Measurements from ENCODE around the gene SEPTIN5. TPM values are rescaled to one million over a fixed set of nuclear protein-coding genes. Genes with fewer than 3 reads are reported as not detected.
"Not testable (repeated sequence)": the region's sequence is repeated elsewhere in the genome, so short reads cannot be mapped to it uniquely, and the experiment has no call there.

The SEPTIN5 gene
- polyA plus RNA-seq (ENCODE audit: insufficient read depth in 1 of 5, insufficient read length in 5 of 5, low replicate concordance in 1 of 5) = 10 to 100 TPM; 51.6 to 77.5 (median 64.8) TPM
- long read RNA-seq, donor 1, transcript SEPT5-201 (11 exons, 1,588 nt) = major isoform, 6 of 12 reads
- long read RNA-seq, donor 1, partial matches to known transcripts = 0 of 12 reads
- long read RNA-seq, donor 1, other reads (novel, unspliced or antisense) = 6 of 12 reads
- long read RNA-seq, donor 2, partial matches to known transcripts = 0 of 4 reads
- long read RNA-seq, donor 2, other reads (novel, unspliced or antisense) = 0 of 4 reads
- long read RNA-seq, donor 3, transcript SEPT5-201 (11 exons, 1,588 nt) = major isoform, 9 of 19 reads
- long read RNA-seq, donor 3, partial matches to known transcripts = 10 of 19 reads
- long read RNA-seq, donor 3, other reads (novel, unspliced or antisense) = 0 of 19 reads
- long read RNA-seq, donor 4, transcript SEPT5-201 (11 exons, 1,588 nt) = major isoform, 6 of 17 reads
- long read RNA-seq, donor 4, partial matches to known transcripts = 11 of 17 reads
- long read RNA-seq, donor 4, other reads (novel, unspliced or antisense) = 0 of 17 reads
- long read RNA-seq, donor 5, transcript SEPT5-201 (11 exons, 1,588 nt) = major isoform, 9 of 9 reads
- long read RNA-seq, donor 5, partial matches to known transcripts = 0 of 9 reads
- long read RNA-seq, donor 5, other reads (novel, unspliced or antisense) = 0 of 9 reads
- long read RNA-seq, donor 6, transcript SEPT5-201 (11 exons, 1,588 nt) = major isoform, 8 of 13 reads
- long read RNA-seq, donor 6, partial matches to known transcripts = 5 of 13 reads
- long read RNA-seq, donor 6, other reads (novel, unspliced or antisense) = 0 of 13 reads
- long read RNA-seq, donor 7, transcript SEPT5-201 (11 exons, 1,588 nt) = major isoform, 6 of 6 reads
- long read RNA-seq, donor 7, partial matches to known transcripts = 0 of 6 reads
- long read RNA-seq, donor 7, other reads (novel, unspliced or antisense) = 0 of 6 reads
- long read RNA-seq, donor 8, partial matches to known transcripts = 0 of 2 reads
- long read RNA-seq, donor 8, other reads (novel, unspliced or antisense) = 0 of 2 reads

DNA sequence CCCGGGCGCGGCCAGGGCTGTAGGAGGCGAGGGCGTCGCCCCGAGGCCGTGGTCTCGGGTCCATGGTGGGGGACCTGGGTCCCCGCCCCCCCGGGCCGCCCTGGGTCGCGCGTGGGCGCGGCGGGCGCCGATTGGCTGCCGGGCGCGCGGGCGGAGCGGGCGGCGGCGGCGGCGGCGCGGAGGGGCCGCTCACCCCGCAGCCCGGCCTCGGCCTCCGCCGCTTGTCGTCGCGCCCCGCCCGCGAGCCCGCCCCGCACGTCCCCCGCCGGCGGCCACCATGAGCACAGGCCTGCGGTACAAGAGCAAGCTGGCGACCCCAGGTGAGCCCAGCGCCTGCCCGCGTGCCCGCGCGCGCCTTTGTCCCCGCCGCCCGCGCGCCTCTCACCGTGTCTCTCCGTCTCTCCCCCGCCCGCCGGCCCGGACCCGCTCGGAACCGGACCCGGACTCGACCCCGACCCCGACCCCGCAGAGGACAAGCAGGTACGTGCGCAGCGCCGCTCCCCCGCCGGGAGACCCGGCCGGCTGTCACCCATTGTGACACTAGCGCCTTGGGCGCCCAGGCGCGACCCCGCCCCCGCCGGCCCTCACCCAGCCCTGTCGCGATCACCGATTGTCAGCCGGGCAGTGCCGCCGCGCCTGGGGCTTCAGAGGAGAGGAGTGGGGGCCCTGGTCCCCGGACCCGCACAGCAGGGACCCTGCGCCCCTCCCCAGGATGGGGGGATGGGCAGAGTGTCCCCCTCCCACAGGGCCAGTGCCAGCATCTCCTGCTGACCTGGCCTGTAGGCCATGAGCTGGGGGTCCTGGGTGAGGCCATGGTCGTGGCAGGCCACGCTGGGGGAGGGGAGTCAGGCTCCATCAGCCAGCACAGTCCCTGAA lies at the start of gene SEPTIN5:
Gene SEPTIN5, plus strand, starts transcription at position 192 of the 876 bp plus-strand sequence. Its CDS starts 86 bp downstream, at position 278.
- no peak for DNase-seq

DNA sequence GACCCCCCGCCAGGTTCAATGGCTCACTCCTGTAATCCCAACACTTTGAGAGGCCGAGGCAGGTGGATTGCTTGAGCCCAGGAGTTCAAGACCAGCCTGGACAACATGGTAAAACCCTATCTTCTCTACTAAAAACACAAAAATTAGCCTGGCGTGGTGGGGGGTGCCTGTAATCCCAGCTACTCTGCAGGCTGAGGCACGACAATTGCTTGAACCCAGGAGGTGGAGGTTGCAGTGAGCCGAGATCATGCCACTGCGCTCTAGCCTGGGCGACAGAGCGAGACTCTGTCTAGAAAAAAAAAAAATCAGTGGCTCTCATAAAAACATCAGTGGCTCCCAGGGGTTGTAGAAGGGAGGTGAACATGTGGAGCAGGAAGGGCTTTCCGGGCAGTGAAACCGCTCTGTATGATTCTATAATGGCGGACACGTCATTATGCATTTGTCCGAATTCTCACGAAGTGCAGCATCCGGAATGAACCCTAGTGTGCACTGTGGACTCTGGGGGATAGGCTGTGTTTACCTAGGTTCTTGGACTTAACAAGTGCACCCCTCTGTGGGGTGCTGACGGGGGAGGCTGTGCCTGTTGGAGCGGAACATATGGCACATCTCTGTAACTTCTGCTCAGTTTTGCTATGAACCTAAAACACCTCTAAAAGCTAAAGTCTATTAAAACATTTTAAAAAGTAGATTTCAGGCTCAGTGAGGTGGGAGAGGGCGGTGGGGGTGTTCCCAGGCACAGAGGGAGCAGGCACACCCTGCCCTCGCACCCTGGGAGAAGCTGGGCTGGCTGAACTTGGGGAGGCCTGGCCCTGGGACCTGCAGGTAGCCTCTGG lies 49.1 kb upstream of the SEPTIN5 start:
- DNase-seq = no peak

DNA sequence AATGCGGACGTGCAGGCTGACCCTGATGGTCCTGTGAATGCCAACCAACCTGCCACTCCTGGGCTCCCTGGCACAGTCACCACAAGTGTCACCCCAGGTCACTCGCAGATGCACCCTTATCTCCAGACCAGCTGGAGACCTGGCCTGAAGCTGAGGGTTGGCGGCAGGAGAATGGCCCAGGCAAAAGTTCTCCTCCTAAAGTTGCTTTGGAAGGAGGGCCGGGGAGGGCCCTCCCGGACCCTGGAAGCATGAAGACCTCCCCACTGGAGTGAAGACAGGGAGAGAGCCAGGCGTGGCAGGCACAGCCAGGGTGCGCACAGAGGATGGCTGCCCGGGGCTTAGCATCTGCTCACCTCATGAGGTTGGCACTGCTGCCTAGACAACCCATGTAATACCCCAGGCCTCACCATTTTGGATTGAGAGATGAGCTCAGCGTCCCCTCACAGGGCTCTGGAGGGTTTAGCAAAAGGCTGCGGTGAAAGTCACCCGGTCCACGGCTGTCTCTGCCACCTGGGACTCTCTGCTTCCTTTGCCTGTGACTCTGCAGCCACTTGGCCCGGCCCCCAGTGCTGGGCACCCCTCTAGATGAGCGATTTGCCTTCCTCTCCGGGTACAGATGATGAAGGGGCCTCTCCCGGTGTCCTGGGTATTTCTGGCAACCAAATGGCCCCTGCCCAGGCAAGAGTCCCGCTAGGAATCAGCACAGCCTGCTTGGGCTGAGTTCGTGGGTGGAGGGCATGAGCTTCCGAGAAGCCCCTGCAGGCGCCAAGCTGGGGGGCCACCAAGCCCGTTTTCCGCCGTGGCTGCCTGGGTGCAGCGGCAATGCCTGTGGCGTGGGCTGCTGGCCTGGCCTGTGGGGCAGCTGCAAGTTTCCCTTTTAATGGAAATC lies 48.3 kb upstream of the SEPTIN5 start:
- no peak for DNase-seq

DNA sequence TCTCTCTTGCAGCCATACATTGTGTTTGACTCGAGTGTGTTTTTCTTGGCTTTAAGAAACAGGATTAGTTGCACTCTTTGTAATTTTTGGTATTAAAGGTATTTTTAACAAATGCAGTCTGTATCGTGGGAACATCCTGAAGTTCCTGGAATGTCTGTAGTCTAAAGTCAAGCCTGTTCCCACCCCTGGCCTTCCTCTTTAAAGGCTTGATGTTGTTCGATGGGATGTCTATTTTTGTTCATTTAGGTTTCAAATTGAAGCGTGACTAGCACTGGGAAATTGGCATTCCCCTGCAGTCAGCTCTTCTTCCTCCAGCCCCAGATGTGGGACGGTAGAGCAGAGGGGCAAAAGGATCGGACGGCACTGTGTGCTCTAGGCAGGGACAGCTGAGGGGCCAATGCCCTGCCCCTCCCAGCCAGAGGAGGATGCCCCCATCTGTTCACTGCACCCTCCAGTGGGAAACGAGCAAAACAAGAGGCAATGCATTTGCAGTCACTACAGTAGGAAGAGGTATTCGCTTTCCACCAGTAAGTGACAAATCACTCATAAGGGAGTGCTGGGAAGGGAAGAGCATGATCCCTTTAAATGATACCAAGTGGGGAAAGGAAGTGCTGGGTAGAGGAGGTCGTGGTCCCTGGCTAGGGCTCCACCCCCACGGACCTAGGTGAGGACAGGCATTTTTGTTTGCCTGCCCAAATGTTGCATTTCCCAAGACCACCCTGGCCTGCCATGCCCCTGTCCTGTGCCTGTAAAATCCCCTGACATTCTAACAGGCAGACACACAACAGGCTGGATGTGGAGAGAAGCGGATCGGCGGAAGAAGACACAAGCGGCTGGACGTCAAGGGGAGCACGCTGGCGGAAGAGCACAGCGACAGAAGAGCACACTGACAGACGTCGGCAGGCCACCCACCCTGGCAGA lies 47.4 kb upstream of the SEPTIN5 start:
- no peak for DNase-seq

DNA sequence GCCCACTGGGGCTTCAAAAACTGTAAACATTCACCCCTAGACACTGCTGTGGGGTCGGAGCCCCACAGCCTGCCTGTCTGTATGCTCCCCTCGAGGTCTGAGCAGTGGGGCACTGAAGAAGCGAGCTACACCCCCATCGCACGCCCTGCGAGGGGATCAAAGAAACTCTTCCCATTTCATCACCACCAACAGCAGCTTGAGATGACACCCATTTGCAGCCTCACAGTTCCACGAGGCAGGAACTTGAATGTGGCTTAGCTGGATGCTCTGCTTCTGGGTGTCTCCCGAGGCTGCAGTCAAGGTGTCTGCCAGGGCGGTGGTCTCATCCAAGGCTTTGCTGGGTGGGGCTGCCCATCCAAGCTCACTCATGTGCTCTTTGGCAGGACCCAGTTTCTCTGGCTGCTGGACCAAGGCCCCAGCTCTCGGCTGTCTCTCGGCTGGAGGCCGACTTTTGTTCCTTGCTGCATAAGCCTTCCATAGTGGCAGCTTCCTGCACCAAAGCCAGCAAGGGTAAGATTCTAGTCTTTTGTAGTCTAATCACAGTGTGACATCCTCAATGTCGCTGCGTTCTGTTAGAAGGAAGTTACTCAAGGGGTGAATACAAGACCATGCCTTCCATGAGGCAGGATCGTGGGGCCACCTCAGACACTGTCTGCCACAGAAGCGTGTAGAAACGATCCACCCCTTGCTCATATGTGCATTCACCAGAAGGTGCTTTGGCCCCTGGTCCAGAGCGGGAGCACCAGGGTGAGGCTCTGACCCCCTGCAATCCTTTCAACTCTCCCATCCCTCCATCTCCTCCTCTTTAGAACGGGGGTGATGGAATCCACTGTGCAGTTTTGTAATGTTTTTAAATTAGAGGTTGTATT lies 46.2 kb upstream of the SEPTIN5 start:
- no peak for DNase-seq

DNA sequence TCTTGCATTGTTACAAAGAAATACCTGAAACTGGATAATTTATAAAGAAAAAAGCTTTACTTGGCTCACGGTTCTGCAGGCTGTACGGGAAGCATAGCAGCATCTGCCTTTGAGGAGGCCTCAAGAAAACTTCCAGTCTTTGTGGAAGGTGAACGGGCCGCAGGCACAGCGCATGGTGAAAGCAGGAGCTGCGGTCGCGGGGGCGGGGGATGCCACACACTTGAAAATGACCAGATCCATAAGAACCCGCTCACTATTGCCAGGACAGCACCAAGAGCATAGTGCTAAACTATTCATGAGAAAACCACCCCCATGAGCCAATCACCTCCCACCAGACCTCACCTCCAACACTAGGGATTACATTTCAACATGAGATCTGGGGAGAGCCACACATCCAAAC lies 45.6 kb upstream of the SEPTIN5 start:
- no peak for DNase-seq

DNA sequence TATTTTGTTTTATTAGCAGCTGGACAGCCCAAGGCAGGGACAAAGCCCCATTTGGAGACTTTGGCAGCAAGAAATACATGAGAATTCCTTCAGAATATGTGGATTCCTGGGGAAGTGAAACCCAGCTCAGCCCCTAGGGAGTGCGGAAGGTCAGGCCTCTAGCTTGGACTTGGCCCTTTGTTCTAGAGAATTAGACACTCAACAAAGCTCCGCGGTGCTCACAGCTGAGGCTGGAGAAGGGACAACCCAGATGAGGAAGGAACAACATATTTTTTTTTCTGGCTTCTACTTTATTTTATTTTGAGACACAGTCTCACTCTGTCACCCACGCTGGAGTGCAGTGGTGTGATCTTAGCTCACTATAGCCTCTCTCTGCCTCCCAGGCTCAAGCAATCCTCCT lies 44.7 kb upstream of the SEPTIN5 start:
- no peak for DNase-seq

DNA sequence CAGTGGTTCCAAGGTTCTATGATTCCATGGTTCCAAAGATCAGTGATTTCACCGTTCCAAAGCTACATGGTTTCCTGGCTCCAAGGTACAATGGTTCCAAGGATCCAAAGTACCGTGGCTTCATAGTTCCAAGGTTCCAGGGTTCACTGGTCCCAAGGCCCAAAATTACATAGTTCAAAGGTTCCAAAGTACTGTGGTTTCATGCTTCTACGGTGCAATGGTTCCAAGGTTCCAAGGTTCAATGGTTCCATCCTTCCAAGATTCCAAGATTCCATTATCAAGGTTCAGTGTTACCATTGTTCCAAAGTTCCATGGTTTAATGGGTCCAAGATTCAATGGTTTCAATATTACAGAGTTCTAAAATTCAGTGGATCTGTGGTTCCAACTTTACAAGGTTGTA lies 43.0 kb upstream of the SEPTIN5 start:
- DNase-seq = no peak

DNA sequence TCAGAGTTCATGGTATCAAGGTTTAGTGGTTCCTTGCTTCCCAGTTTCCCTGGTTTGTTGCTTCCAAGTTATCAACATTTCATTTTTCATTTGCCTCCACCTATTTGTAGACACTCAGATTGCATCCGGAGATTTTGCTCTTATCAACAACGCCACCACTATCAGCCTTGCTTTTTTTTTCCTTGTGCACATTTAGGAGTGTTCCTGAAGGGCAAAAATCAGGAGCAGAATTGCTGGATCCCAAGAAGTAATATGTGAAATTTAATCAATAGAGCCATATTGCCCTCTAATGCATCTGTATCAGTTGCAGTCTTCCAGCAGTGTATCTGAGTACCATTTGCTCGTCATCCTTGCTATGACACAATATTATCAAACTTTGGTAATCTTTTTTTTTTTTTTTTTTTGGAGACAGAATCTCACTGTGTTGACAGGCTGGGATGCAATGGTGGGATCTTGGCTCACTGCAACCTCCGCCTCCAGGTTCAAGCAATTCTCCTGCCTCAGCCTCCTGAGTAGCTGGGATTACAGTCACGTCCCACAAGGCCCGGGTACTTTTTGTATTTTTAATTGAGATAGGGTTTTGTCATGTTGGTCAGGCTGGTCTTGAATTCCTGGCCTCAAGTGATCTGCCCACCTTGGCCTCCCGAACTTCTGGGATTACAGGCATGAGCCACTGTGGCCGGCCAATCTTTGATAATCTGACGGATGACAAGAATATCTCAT lies 42.1 kb upstream of the SEPTIN5 start:
- no peak for DNase-seq

DNA sequence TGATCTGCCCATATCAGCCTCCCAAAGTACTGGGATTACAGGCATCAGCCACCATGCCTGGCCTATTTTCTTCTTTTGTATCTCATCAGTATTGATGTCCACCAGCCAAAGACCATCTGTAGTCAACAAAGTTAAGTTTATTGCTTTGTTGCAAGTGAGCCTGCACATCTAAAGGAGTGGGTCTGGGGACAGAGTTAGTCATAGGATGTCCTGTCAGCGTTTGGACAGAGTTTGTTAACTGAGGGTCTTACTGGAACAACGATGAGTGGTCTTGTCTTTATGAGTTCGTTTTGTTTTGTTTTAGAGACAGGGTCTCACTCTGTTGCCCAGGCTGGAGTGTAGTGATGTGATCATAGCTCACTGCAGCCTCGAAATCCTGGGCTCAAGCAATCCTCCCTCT lies 40.6 kb upstream of the SEPTIN5 start:
- no peak for DNase-seq

DNA sequence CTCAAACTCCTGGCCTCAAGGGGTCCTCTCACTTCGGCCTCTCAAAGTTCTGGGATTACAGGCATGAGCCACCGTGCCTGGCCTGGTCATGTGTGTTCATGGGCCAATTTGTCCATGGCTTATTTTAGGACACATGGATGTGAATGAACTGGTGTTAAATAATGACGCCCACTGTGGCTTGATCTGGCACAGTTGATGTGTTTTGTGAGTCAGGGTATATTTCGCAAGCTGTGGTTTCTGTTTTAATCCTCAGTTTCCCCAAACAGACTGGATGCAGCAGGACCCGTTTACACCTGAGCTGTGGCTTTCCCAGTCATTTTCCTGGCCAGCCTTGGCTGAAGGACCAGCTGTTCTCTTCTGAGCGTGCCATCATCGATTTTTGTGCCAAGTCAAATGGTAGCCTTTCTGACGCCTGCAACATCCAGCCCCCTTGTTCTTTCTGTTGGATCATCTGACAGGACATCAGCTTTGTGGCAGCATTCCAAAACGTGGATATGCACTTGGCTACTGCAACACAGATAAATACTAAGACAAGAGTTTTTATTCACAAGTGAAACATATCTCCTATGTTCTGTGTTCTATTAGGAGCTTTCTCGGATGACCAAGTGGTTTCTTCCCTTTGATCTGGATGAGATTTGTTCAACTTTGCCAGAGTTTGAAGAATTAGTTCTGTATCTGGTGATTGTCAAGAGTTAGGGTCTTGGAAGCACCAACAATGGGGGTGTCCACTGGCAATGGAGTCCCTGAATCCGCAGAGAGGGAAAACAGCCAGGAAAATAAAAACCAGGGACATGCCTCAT lies 40.0 kb upstream of the SEPTIN5 start:
- no peak for DNase-seq

DNA sequence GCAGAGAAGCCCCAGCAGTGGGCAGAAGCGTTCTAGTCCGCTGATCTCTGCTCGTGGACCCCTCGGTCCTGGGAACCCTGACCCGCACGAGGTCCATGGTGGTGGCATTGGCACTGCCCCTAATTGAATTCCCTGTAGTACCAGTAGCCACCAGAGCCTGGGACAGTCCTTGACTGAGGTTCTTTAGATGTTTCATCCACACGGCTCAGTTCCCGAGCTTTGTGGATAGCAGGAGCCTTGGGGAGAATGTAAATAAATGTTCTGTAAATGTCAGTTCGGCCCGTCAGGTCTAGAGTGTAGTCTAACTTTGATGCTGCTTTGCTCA lies 39.4 kb upstream of the SEPTIN5 start:
- DNase-seq = no peak

DNA sequence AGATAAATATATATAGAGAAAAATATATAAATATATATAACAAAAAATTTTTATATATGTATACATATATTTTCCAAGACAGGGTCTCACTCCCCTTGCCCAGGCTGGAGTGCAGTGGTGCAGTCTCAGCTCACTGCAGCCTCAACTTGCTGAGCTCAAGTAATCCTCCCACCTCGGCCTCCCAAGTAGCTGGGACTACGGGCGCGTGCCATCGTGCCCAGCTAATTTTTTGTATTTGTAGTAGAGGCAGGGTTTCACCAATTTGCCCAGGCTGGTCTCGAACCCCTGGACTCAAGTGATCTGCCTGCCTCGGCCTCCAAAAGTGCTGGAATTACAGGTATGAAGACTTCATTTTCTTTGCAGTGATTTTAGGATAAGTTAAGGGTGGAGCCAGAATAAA lies 38.9 kb upstream of the SEPTIN5 start:
- no peak for DNase-seq

DNA sequence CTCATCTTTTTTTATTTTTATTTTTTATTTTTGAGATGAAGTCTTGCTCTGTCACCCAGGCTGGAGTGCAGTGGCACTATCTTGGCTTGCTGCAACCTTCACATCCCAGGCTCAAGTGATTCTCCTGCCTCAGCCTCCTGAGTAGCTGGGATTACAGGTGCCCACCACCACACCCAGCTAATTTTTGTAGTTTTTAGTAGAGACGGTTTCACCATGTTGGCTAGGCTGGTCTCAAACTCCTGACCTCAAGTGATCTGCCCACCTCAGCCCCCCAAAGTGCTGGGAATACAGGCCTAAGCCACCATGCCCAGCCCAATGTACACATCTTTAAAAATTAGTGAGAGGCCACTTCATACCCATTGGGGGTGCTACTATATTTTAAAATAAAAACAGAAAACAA lies 37.9 kb upstream of the SEPTIN5 start:
- DNase-seq = not testable (repeated sequence)

DNA sequence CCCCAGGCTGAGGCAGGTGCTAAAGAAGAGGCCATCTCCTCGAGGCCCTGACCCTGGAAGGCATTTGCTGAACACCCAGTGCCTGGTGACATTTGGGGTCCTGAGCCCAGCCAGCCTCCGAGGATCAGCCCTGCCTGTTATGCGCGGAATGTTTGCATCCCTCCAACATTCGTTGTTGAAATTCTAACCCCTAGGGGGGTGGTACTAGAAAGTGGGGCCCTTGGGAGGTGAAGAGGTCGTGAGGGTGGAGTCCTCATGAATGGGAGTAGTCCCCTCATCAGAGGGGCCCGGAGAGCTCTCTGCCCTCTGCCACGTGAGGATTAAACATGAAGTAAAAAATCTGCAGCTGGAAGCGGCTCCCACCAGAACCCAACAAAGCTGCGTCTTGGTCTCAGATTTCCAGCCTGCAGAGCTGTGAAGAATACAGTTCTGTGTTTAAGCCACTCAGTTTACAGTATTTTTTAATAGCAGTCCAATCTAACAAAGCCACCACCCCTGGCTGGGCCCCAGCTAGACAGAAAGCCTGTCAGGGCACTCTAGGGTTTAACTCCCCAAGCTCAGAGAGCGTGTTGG lies 35.3 kb upstream of the SEPTIN5 start:
- DNase-seq = no peak
